Esophagus squamous epithelium (tissue), 4 donors: ENCODE measurements around the gene HECTD1.

Experiments
- CTCF ChIP-seq, 6 experiments: fragments of 450-650 bp in 4 of 6; fragments of 200-600 bp in 2 of 6; sonication (generic) in 2 of 6; IDR thresholded peaks; one replicate each; pipeline ENCODE4 v1.5.1; 2016 to 2019; ENCODE audit warnings: antibody characterized with exemption in 6 of 6, mild to moderate bottlenecking in 4 of 6, moderate library complexity in 4 of 6
- POLR2A ChIP-seq, 4 donors: fragments of 450-650 bp; IDR thresholded peaks; one replicate each; pipeline ENCODE4 v1.6.1; 2017; ENCODE audit warnings: antibody characterized with exemption in 4 of 4, mild to moderate bottlenecking in 4 of 4, moderate library complexity in 3 of 4

- no peak for TF ChIP-seq CTCF (IDR thresholded peaks at IDR 0.05)
- TF ChIP-seq POLR2A (IDR thresholded peaks at IDR 0.05) = no peak
Measured at GRCh38 chr14:31180299-31181051, 27.1 kb downstream of the HECTD1 start.
